GM18502 (cell line): ENCODE results near the gene DOCK10.

Source experiments
- ATAC-seq: cut with Tn5 transposase; IDR thresholded peaks from one replicate; pipeline ENCODE4 v1.9.1; 2021; ENCODE audit warnings: mild to moderate bottlenecking; ENCODE audit not compliant: unreplicated experiment, poor library complexity

The DOCK10 gene

DNA sequence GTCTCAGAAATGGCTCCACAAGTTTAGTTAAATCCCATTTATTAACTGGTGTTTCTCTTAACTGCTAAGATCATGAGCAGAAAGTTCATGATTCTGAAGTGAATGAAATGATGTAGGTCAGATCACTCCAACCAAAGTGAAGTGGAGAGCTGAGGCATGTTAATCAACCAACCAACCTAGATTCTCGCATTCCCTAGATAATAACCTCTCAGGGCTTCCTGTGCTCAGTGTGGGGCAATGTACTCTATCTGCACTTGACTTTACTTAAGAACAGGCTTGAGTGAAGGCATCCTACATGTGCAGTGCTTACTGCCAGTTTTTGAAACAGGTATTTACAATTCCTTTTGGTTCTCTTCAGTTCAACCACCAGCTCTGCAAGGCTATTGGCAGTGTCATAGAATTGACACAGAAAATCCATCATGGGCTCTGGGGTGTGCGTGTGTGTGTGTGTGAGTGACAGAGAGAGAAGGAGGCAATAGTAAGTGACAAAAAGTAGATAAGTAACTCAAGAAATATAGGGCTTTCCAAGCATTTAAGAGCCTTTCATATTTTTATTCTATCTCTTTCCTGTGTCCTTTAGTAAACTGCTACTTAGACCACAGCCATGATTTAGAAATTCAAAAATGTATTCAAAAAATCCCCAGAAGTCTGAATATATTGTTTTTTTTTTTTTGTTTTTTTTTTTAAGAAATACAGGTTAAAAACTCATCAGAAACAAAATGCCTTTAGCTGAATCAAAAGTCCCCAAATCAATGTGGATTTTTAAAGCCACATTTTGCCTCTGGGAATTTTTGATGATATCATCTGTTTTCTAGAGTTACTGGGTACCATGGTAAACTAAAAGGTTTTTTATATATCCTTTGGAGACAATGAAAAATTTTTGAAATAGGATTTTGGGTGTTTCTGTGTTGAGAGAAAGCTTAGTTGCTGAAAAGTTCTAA lies 28.6 kb downstream of the DOCK10 start:
- no peak for ATAC-seq

- ATAC-seq: no peak
Observed at GRCh38 chr2:225011585-225011984, 30.7 kb downstream of the DOCK10 start.

DNA sequence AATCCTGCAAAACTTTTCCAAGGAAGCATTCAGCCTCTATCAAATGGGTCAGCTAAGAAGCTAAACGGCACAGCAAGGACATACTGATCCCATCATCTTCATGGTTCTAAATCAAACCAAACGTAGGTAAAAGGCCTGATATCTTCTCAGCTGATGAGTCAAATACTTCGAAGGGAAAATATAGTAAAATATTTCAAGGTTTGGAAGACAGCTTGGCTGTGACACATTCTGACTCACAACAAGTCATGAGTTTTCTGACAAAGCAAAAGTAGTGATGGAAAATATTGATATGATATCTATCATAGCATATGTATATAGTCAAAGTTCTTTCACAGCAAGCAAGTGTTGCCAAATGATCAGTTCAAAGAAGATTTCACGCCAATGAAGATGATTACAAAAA lies 31.5 kb downstream of the DOCK10 start:
- ATAC-seq: no peak

GRCh38 chr2:225009768-225010167 lies 32.5 kb downstream of the DOCK10 start:
- no peak for ATAC-seq

- ATAC-seq: no peak
Observed at GRCh38 chr2:225008935-225009334, 33.3 kb downstream of the DOCK10 start.

DNA sequence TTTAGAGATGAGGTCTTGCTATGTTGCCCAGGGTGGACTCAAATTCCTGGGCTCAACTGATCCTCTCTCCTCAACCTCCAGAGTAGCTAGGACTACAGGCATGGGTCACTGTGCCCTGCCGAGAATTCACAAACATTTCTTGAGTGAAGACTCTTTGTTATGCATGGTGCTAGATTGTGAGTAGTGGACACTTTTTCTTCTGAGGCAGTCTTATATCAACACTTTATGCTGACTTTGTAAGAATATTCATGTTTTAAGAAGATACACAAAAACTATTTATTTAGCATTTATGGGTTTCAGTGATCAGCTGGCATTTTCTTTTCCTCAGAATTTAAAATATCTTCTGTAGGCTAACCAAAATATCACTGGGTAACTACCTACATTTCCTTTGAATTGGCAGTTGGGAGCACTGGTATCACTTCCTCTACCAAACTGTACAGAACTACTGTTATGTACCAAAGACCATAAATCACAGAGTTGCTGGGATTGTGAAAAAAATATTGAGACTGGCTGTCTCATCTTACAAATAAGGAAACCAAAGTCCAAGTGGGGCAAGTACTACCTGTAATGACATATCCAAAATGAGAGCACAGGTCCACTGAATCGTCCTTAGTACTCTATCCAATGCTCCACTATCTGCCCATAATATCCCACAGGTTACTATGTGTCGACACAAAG lies 34.0 kb downstream of the DOCK10 start:
- ATAC-seq: peak; percentile 79

GRCh38 chr2:225006730-225007129 lies 35.5 kb downstream of the DOCK10 start:
- ATAC-seq: no peak

DNA sequence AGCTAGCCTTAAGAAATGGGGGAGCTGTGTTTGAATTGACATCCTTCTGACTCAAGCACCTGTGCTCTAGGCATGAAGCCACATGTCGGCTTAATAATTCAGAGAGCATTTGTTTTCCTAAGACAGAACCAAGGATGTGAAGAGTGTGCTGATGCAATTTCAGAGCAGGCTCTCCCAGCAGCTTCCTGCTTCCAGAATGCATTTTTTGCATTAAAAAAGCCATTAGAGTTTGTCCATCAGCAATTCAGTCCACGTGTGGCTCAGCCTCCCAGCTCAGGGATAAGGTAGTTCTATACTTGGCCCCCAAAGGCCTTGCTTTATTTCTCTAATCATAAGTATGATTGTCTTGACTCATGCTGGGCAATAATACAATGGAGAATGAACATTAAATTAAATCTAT lies 37.7 kb downstream of the DOCK10 start:
- no peak for ATAC-seq

GRCh38 chr2:225002656-225003045 lies 39.6 kb downstream of the DOCK10 start:
- peak; percentile 90 for ATAC-seq

- peak; percentile 67 for ATAC-seq
Observed at GRCh38 chr2:225002039-225002655, 40.1 kb downstream of the DOCK10 start.

GRCh38 chr2:224999754-225000153 lies 42.5 kb downstream of the DOCK10 start:
- ATAC-seq: no peak

DNA sequence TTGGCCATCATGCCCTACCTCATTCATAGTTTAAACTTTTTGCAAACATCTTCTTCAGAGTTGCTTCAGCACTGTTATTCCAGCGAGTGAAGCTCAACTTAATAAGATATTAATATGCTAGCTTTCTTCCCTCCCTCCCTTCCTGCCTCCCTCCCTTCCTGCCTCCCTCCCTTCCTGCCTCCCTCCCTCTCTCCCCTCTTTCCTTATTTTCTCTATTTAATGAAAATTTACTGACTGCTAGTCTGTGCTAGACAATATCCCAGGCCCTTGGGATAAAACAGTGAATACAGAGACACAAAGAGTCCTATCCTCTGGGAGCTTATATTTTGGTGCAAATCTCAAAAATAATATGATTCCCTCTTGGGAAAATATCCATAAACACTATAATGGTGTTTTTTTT lies 42.9 kb downstream of the DOCK10 start:
- ATAC-seq: no peak

- no peak for ATAC-seq
Observed at GRCh38 chr2:224997802-224998201, 44.5 kb downstream of the DOCK10 start.

DNA sequence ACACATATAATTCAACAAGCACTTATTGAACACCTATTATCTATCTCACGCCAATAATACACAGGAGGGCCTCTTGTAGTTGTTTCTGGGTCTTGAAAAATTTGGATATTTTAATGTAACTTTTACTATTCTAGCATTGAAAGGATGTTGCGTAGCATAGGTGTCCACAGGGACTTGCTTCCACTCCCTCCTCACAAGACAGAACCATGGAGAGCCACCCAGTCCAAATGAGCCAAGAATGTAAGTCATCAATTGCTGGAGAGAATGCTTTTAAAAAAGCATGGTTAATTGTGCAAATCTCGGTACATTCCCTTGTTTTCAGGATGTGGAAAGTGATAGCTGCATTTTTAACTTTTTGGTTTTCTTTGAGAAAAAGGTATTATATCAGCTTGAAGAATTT lies 46.8 kb downstream of the DOCK10 start:
- no peak for ATAC-seq

- no peak for ATAC-seq
Observed at GRCh38 chr2:224994242-224994823, 47.9 kb downstream of the DOCK10 start.

- ATAC-seq: no peak
Observed at GRCh38 chr2:224990710-224991109, 51.6 kb downstream of the DOCK10 start.

DNA sequence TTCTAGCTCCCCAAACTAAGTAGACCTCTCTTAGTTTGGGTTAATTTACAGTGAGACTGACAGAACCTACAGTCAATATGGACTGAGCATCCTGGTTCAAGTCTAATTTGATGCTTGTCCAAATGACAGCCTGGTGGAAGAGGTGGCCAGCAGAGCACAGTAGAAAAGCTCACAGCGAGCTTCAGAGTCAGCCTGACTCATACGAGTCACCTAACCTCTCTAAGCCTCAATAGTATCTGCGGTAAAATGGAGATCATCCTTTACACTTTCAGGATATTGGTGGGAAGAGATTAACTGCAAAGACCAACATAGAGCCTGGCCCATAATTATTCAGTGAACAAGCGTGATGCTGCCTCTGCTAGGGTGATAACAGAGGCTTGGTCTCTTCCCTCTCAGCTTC lies 54.5 kb downstream of the DOCK10 start:
- ATAC-seq: no peak

- ATAC-seq: no peak
Observed at GRCh38 chr2:224986477-224986876, 55.8 kb downstream of the DOCK10 start.

GRCh38 chr2:224984637-224985036 lies 57.6 kb downstream of the DOCK10 start:
- ATAC-seq: no peak

DNA sequence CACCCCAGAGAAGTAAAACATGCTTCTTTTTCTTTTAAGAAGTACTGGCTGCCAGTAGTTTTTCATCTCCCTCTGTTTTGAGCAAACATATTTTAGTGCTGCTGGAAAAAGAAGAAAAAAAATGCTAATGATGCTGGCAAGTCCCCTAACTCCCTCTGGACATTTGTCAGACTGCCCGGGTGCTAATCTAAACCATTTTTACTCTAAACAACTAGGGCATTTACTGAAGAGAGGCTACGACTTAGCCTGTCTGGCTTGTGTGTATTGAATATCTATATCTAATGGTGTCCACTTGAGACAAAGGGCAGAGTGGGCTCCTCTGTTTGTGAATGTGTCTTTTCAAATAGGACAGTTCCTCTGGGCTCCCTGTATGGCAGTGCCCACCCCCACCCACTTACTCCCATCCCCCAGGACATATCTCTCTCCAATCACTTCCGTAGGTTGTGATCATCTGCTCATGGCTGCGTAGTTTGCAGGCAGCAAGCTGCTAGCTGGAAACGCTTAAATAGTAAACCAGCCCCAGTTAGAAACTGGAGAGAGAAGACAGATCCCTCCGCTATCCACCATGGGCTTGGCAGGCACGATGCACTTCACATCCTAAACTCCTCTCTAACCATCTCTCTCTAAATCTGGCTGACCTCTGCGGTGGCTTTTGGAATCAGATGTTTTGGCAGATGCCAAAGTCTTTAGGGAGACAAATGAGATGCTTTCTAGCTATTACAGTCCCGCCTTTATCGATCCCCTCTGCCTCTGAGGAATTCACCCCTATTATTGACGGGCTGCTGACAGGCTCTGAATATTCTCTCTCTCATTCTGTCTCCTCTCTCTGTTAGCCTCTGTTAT lies 58.3 kb downstream of the DOCK10 start:
- ATAC-seq: no peak
